ENCODE results near the gene PASK.

The PASK gene

GRCh38 chr2:241082341-241083090 lies 66.8 kb downstream of the PASK start:
- no peaks in the 10 kb centered on the region for H3K4me1 Mint-ChIP-seq
- H3K36me3 Mint-ChIP-seq (ENCODE audit: low read depth): peaks cover 39% of the 10 kb centered on the region
- no peak for TF ChIP-seq CTCF (IDR thresholded peaks at IDR 0.05; ENCODE audit: unreplicated experiment in 3 of 3)
- no peak overlapping the region for H3K27ac Mint-ChIP-seq
- no peaks in the 10 kb centered on the region for H3K27me3 Mint-ChIP-seq (ENCODE audit: low read depth)
- H3K9me3 Mint-ChIP-seq: peaks cover 11% of the 10 kb centered on the region
- H3K4me3 Mint-ChIP-seq: no peak overlapping the region

- Mint-ChIP-seq H3K36me3 (ENCODE audit: low read depth) (peaks cover 37% of the 10 kb centered on the region), H3K27ac (peak overlapping the region in 1 of 3 experiments; percentile 6), H3K4me1 (no peaks in the 10 kb centered on the region), H3K9me3 (peaks cover 11% of the 10 kb centered on the region), H3K4me3 (no peak overlapping the region), H3K27me3 (ENCODE audit: low read depth) (no peaks in the 10 kb centered on the region)
- TF ChIP-seq CTCF (IDR thresholded peaks at IDR 0.05; ENCODE audit: unreplicated experiment in 3 of 3): no peak
Observed at GRCh38 chr2:241081643-241082340, 67.5 kb downstream of the PASK start.

- Mint-ChIP-seq H3K9me3 (peaks cover 8% of the 10 kb centered on the region), H3K27ac (peak overlapping the region in 1 of 3 experiments; percentile 6), H3K36me3 (ENCODE audit: low read depth) (peaks cover 31% of the 10 kb centered on the region), H3K4me1 (no peaks in the 10 kb centered on the region), H3K4me3 (no peak overlapping the region), H3K27me3 (ENCODE audit: low read depth) (no peaks in the 10 kb centered on the region)
- TF ChIP-seq CTCF (IDR thresholded peaks at IDR 0.05; ENCODE audit: unreplicated experiment in 3 of 3): no peak
Observed at GRCh38 chr2:241081190-241081642, 68.1 kb downstream of the PASK start.

- peaks cover 6% of the 10 kb centered on the region for H3K9me3 Mint-ChIP-seq
- no peak overlapping the region for H3K4me3 Mint-ChIP-seq
- no peaks in the 10 kb centered on the region for H3K4me1 Mint-ChIP-seq
- no peaks in the 10 kb centered on the region for H3K27me3 Mint-ChIP-seq (ENCODE audit: low read depth)
- peaks cover 30% of the 10 kb centered on the region for H3K36me3 Mint-ChIP-seq (ENCODE audit: low read depth)
- no peak for TF ChIP-seq CTCF (IDR thresholded peaks at IDR 0.05; ENCODE audit: unreplicated experiment in 3 of 3)
- H3K27ac Mint-ChIP-seq: peak overlapping the region in 1 of 3 experiments; percentile 6
Observed at GRCh38 chr2:241080405-241081189, 68.7 kb downstream of the PASK start.

- no peak for TF ChIP-seq CTCF (IDR thresholded peaks at IDR 0.05; ENCODE audit: unreplicated experiment in 3 of 3)
- H3K4me3 Mint-ChIP-seq: no peak overlapping the region
- no peak overlapping the region for H3K27ac Mint-ChIP-seq
- no peaks in the 10 kb centered on the region for H3K27me3 Mint-ChIP-seq (ENCODE audit: low read depth)
- H3K4me1 Mint-ChIP-seq: no peaks in the 10 kb centered on the region
- H3K9me3 Mint-ChIP-seq: no peaks in the 10 kb centered on the region
- peaks cover 26% of the 10 kb centered on the region for H3K36me3 Mint-ChIP-seq (ENCODE audit: low read depth)
Observed at GRCh38 chr2:241074901-241075540, 74.3 kb downstream of the PASK start.

Measured in nephron (organoid).